Activated CD4-positive, alpha-beta T cell treated with anti-CD3 and anti-CD28 coated beads, Interleukin-2, amount 50 U/mL, for 4 hours (primary cell): ENCODE data around the gene PRR15L.
"Not testable (repeated sequence)": the region's sequence is repeated elsewhere in the genome, so short reads cannot be mapped to it uniquely, and the experiment has no call there.

Source experiments
- DNase-seq, 2 experiments: peaks; one replicate each; pipeline ENCODE4 v3.0.0-alpha.2; 2020

Gene PRR15L

DNA sequence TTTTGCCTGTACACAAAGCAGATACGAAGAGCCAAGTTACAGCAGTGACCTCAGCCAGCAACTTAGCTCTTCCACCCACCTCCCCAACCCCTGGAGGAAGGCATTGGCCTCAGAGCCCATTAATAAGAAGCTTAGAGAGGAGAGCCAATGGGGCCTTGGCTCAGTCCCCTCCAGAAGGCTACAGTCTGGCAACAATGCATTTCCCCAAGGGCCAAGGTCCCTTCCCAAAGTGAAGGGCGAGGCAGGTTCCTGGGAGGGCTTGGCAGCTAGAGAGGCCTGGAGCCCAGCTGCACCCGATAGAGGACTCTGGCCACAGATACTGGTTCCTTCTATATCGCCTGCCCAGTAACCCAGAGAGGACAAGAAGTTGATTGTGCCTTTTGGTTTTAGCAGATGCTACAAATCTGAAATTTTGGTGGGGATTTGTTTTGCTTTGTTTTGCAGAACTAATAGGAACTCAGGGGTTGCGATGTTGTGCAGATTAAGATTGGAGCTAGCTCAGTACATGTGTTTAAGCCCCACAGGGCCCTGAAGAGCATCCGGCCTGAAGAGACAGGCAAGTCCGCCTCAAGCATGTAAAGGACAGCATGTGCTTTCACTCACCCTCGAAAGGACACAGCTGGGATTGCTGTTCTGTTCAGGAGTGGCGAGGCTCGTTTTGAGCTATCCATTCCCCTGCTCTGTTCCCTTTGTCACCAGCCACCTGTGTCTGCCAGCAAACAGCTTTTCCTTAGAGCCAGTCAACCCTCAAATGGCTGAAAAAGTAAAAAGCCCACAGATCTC, 28.3 kb downstream of the PRR15L start:
- no peak for DNase-seq

DNA sequence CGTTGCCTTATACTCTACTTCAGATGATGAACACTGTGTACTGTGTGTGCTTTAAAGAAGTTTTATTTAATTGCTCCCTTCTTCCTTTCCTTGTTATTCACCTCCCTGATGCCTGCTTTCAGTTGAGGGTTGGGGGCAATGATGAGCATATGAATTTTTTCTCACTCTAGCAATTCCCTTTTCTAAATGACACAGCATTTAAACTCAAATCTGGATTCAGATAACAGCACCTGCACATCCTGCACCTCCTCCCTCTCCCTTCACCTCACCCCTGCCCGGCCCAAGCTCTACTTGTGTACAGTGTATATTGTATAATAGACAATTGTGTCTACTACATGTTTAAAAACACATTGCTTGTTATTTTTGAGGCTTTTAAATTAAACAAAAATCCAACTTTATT, 29.3 kb downstream of the PRR15L start:
- DNase-seq, result no peak

DNA sequence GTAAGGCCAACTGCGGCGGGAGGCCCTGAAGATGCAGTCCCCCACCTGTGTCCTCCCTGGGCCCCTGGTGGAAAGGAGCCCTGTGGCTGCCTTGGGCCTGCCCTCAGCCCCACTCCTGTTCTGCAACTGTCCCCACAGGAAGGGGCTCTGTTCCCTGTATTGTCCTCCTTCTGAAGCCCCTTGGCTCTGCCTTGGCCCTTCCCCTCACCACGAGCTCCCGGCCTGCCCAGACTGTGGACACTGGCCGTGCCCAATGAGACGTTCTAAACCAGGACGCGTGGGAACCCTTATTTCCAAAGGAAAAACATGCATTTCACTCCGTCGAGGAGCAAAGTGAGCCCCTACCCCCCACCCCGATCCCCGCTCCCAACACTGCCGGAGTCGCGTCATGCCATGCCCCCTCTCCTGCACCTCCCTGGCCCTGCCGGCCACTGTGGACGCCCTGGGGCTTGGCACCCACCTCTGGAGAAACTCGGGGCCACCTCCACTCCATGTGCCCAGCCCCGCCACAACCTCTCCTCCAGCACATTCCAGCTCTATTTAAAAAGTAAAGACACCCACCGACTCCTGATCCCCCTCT, 29.8 kb downstream of the PRR15L start:
- DNase-seq, result no peak

DNA sequence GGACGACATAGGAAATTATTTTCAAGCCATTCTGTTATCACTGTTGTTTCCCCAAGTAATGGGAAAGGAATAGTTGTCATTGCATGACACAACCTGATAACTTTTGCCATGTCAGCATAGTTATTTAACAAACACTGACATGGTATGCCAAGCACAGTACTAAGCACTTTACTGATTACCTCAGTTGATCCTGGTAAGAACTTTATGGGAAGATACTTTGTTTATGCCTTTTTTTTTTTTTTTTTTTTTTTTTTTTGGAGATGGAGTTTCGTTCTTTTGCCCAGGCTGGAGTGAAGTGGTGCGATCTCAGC, 32.0 kb downstream of the PRR15L start:
- no peak for DNase-seq

DNA sequence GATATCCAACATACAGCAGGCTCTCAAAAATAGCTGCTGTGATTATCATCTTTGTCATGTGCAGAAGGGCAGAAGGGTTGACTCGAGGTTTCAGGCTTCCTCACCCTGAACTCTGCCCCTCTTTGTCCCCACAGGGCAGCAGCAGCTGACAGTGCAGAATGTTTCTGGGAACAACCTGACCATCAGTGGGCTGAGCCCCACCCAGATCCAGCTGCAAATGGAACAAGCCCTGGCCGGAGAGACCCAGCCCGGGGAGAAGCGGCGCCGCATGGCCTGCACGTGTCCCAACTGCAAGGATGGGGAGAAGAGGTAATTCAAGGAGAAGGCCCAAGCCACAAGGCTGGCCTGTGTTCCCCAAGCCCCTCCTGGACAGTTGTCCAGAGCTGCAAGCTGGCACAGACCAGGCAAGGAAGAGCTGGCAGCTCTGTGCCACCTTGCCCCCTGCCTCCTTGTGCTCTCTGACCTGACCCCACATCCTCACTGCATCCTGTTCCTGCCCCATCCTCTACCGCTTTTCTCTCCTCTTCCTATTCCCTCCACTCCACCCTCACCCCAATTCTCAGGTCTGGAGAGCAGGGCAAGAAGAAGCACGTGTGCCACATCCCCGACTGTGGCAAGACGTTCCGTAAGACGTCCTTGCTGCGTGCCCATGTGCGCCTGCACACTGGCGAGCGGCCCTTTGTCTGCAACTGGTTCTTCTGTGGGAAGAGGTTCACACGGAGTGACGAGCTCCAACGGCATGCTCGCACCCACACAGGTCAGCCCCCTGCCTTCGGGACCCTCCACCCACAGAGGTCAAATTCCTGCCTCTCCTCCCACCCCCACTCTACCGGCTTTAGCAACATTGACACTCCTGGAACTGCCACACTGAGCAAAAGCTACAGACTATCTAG, 32.7 kb downstream of the PRR15L start:
- no peak for DNase-seq

DNA sequence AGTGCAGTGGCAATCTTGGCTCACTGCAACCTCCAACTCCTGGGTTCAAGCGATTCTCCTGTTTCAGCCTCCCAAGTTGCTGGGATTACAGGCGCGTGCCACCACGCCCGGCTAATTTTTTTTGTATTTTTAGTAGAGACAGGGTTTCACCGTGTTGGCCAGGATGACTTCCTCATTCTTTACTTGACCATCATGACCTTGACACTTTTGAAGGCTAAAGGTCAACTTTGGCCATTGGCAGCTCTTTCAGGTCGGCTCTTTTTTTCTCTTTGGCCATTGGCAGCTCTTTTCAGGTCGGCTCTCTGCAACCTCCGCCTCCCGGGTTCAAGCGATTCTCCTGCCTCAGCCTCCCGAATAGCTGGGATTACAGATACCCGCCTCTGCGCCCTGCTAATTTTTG, 37.8 kb downstream of the PRR15L start:
- not testable (repeated sequence) for DNase-seq

DNA sequence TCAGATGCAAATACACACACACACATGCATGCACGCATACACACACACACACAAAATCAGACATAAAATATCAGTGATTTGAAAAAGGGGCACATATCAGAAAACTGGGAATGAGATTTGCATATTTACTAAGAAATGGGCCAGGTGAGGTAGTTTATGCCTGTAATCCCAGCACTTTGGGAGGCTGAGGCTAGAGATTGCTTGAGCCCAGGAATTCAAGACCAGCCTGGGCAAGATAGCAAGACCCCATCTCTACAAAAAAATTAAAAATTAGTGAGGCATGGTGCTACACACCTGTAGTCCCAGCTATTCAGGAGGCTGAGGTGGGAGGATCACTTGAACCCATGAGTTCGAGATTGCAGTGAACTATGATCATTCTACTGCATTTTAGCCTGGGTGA, 38.7 kb downstream of the PRR15L start:
- DNase-seq, result no peak

DNA sequence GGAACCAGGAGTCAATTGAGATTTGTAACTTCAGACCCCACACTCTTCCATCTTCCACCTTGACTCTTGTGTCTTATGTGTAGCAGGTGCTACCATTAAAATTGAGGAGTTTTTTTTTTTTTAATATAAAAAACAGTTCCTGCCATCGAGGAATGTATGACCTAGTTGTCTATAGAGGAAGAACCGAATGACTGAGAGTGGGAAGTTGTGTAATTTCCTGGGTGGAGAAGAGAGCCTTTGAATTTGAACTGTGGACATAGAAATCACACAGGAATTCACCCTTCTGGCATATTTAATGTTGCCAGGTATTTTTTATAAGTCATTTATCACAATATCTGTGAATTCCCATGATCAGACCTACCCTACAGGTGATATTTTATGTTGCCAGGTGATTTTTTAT, 39.7 kb downstream of the PRR15L start:
- no peak for DNase-seq

DNA sequence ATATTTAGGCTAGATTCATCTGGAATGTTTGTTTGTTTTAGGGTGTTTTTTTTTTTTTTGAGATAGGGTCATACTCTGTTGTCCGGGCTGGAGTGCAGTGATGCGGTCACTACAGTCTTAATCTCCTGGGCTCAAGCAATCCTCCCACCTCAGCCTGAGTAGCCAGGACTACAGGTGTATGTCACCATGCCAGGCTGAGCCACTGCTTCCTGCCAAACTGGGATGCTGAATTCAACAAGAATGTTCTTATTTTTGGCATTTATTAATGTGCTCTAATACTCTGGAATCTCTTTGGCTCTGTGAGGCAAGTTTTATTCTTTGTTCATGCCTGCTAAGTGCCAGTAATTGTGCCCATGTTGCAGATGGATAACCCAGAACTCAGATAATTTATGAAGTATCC, 40.1 kb downstream of the PRR15L start:
- DNase-seq, result no peak

DNA sequence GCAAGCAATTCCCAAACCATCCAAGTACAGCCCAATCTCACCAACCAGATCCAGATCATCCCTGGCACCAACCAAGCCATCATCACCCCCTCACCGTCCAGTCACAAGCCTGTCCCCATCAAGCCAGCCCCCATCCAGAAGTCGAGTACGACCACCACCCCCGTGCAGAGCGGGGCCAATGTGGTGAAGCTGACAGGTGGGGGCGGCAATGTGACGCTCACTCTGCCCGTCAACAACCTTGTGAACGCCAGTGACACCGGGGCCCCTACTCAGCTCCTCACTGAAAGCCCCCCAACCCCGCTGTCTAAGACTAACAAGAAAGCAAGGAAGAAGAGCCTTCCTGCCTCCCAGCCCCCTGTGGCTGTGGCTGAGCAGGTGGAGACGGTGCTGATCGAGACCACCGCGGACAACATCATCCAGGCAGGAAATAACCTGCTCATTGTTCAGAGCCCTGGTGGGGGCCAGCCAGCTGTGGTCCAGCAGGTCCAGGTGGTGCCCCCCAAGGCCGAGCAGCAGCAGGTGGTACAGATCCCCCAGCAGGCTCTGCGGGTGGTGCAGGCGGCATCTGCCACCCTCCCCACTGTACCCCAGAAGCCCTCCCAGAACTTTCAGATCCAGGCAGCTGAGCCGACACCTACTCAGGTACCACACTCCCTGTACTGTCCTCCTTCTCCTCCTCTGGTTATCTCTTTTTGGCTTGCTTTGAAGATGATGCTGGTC, 41.0 kb downstream of the PRR15L start:
- DNase-seq, result no peak

DNA sequence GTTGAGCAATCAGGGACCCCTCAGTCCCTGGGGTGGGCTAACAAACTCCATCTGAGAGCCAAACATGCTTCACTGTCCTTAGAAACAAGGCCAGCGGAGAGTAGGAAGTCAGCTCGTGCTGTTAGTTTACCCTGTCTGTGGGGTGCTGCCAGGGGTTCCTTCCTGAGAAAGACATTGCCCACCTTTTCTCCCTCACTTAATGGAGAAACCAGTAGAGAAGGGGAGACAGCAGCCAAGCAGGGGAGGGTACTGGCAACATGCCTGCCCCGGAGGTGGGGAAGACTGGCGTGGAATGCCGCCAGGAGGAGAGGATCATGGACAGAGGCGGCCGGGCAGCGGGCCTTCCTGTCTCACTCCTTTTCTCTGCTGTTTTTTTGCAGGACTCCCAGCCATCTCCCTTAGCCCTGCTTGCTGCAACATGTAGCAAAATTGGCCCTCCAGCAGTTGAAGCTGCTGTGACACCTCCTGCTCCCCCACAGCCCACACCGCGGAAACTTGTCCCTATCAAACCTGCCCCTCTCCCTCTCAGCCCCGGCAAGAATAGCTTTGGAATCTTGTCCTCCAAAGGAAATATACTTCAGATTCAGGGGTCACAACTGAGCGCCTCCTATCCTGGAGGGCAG, 41.8 kb downstream of the PRR15L start:
- DNase-seq, result no peak

DNA sequence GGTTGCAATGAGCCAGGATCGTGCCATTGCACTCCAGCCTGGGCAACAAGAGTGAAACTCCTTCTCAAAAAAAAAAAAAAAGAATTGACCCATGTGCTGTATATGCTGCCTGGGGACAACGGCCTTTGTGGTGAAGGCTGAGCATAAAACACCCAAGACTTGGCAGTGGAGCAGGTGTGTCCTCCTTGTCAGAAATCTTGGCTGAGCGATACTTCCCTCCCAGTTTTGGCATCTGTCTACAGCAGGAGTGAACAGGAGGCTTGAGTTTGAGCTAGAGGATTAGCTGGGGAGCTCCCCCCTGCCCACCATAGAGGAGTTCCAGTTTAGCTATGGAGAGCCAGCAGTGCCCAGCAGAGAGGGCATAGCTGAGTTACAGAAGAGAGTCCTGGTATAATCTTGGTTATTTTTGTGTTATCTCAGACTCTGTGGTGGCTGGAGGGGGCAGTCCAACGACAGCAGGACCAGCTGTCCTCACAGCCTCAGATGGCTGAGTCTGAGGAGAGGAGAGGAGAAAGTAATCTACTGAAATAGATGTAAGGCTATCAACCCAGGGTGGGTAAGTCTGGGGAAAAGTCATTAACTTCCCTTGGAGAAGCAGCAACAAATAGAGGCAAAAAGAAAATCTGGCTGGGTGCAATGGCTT, 43.3 kb downstream of the PRR15L start:
- DNase-seq, result no peak

DNA sequence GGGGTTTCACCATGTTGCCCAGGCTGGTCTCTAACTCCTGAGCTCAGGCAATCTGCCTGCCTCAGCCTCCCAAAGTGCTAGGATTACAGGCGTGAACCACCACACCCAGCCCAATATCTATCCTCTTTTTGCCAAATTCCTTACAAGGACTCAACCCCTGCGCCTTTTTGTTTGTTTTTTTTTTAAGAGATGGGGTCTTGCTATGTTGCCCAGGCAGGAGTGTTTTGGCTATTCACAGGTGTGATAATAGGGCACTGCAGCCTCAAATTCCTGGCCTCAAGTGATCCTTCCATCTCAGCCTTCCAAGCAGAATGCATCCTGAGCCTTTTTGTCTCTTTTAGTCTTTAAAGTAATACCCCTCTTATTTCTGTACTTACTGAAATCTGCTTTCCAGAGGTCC, 44.6 kb downstream of the PRR15L start:
- no peak for DNase-seq

DNA sequence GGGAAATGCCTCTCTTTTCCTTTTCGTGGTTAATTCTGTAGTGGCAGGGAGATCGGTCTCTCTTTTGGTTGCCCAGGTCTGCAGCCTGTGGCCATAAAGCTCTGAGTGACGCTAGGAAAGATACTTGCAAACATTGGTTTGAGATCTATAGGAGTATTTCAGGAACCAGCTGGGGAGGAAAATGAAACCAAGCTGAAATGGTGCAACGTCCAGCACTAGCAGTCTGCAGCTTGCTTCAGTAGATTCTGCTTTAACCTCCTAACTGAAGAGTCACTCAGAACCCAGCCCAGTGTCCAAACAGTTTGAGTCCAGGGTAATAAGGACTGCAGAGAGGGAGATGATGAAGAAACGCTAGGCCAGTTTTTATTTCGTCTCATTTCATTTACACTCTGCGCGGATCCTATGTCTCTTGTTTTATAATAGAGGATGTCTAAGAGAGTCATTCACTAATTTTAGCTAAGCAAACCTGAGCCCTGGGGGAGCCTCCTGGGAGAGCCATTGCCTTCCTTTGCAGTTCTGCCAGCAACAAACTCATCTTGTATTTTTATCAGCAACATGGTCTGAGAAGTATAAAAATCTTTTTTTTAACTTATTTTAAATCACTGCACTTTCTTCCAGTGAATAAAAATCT, 49.6 kb downstream of the PRR15L start:
- no peak for DNase-seq

DNA sequence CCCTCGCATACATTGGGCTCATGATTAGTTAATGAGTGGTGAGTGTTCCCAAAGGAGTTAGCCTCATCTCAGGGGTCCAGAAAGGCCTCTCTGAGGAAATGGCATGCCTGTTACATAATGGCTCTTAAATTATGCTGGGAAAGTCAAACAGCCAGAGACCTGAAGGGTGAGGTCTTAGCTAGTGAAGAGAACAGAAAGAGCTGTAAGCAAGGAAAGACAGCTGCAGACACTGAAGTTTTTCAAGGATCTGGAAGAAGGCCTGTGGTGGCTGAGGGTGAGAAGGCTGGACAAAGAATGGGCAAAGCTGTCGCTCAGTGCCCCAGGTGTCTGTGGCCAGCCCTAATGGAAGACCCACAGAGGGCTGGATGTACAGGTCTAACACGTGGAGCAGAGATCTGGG, 51.2 kb downstream of the PRR15L start:
- no peak for DNase-seq

DNA sequence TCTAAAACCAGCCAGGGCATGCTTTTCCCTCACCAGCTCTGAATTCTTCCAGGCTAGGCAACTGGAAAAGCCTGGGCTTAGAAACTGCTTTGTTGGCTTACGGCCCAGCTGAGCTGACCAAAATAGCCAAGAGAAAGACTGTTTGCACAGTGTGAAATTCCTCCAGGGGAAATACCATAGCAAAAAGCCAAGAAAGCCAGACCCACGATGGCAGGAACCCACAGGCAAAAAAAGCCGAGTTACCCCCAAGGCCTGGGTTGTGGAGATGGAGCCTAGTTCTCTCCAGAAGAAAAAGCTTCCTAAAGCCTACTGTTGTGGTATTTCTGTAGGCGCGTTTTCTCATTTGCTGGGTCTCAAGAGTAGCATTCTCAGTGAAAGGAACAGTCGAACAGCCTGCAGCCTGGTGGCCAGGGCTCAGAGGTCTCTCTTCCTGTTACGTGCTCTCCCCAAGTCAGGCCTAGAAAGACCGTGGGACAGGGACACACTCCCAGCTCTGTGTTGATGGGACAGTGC, 52.4 kb downstream of the PRR15L start:
- DNase-seq, result no peak

DNA sequence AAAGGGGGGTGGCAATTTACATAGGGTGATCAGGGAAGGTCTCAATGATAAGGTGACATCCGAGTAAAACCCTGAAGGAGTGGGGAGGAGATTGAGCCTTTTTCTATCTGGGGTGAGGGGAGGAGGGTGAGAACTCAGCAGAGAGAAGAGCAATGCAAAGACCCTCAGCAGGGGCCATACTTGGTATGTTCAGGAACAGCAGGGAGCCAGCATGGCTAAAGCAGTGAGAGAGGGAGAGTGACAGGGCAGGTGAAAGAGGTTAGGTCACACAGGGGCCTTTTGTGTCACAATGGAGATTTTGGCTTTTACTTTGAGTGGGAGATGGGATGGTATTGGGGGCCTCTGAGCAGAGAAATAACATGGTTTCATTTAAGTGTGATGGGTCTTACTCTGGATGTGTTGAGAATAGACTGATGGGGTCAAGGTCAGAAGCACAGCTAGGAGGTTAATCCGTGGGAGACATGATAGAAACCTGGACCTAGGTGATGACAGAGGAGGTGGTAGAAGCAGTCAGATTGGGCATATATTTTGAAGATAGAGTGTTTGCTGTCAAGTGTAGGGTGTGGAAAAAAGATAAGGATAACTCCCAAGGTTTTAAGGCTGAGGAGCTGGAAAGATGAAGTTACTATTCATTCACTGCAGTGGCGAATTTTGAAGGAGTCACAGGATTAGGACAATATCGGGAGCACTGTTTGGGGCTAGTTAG, 55.5 kb downstream of the PRR15L start:
- no peak for DNase-seq
